ENCODE data around the gene ALG13. TPM values are rescaled to one million over a fixed set of nuclear protein-coding genes. Genes with fewer than 3 reads are reported as not detected.
"Not testable (repeated sequence)": the region's sequence is repeated elsewhere in the genome, so short reads cannot be mapped to it uniquely, and the experiment has no call there.

Gene ALG13
- total RNA-seq, 2 experiments from 2014 or later: 62.2 to 70.5 TPM

GRCh38 chrX:111784667-111785066 is 103.7 kb downstream of the ALG13 start:
- intact Hi-C loops (cut with micrococcal nuclease; ENCODE audit: unreplicated experiment): no loop called here
- H3K4me1 ChIP-seq (ENCODE audit: insufficient read depth, low read length, poor library complexity, severe bottlenecking): no peaks in the 10 kb centered on the region
- BruUV-seq (replicated peaks): no TSS peak
- ChIA-PET POLR2A (no interaction called here), CTCF (ENCODE audit: unreplicated experiment) (no interaction called here)
- no peaks in the 10 kb centered on the region for H3K9me2 ChIP-seq (ENCODE audit: insufficient read depth, low read length)
- DNase-seq (ENCODE audit: low spot score): no peak
- TF ChIP-seq CTCF (conservative IDR thresholded peaks at IDR 0.05; ENCODE audit: low read length) (no peak), EZH2phosphoT487 (IDR thresholded peaks at IDR 0.05; ENCODE audit: borderline replicate concordance, low read depth, low read length) (no peak)
- no peaks in the 10 kb centered on the region for H3K9me3 ChIP-seq (ENCODE audit: low read length)
- no peak overlapping the region for H3K4me2 ChIP-seq (ENCODE audit: low read length)
- H4K20me1 ChIP-seq (ENCODE audit: insufficient read depth, low read length): no peaks in the 10 kb centered on the region
- H2AFZ ChIP-seq (ENCODE audit: low read length): no peak overlapping the region
- H3K79me2 ChIP-seq (ENCODE audit: insufficient read depth, low read depth, low read length): no peaks in the 10 kb centered on the region
- H3K36me3 ChIP-seq (ENCODE audit: insufficient read depth, low read length): no peaks in the 10 kb centered on the region
- no peak overlapping the region for H3K27ac ChIP-seq (ENCODE audit: low read depth, low read length, poor library complexity, severe bottlenecking)
- no peak overlapping the region for H3K4me3 ChIP-seq (ENCODE audit: low read depth, low read length, poor library complexity, severe bottlenecking)

- BruUV-seq (replicated peaks); intact Hi-C loops (cut with micrococcal nuclease; ENCODE audit: unreplicated experiment); H3K9me2 ChIP-seq (ENCODE audit: insufficient read depth, low read length): not testable (repeated sequence)
These were observed 109.1 kb downstream of the ALG13 start for GRCh38 chrX:111790054-111790453.

More at GRCh38 chrX:111790054-111790453, 109.1 kb downstream of the ALG13 start:
- CTCF ChIA-PET (ENCODE audit: unreplicated experiment); H3K9me3 ChIP-seq (ENCODE audit: low read length); DNase-seq (ENCODE audit: low spot score); H3K4me2 ChIP-seq (ENCODE audit: low read length); H3K4me1 ChIP-seq (ENCODE audit: insufficient read depth, low read length, poor library complexity, severe bottlenecking); H3K27ac ChIP-seq (ENCODE audit: low read depth, low read length, poor library complexity, severe bottlenecking); H4K20me1 ChIP-seq (ENCODE audit: insufficient read depth, low read length); H3K4me3 ChIP-seq (ENCODE audit: low read depth, low read length, poor library complexity, severe bottlenecking); H3K79me2 ChIP-seq (ENCODE audit: insufficient read depth, low read depth, low read length); H2AFZ ChIP-seq (ENCODE audit: low read length); H3K36me3 ChIP-seq (ENCODE audit: insufficient read depth, low read length); POLR2A ChIA-PET: not testable (repeated sequence)

Small RNA genes within 50 kb of the gene (small RNA-seq; reads per million reads assigned to genes)
- gene RNA5SP512: 0.36 reads per million

Other genes with a start within 250 kb of the ALG13 start
- not detected in 2 replicates for gene SERTM2, start 169.5 kb upstream of the ALG13 start, total RNA-seq (2014; rRNA removed; shearing (Covaris generic))
- not detected in 2 replicates for gene SERTM2, start 169.5 kb upstream of the ALG13 start, total RNA-seq (2022)
- gene TRPC5OS, start 195.0 kb downstream of the ALG13 start, total RNA-seq (2014; rRNA removed; shearing (Covaris generic)): not detected in 2 replicates
- gene TRPC5OS, start 195.0 kb downstream of the ALG13 start, total RNA-seq (2022): not detected in 2 replicates